Measurements from ENCODE around the gene KCNIP4.

- TF ChIP-seq, protein P1, sequence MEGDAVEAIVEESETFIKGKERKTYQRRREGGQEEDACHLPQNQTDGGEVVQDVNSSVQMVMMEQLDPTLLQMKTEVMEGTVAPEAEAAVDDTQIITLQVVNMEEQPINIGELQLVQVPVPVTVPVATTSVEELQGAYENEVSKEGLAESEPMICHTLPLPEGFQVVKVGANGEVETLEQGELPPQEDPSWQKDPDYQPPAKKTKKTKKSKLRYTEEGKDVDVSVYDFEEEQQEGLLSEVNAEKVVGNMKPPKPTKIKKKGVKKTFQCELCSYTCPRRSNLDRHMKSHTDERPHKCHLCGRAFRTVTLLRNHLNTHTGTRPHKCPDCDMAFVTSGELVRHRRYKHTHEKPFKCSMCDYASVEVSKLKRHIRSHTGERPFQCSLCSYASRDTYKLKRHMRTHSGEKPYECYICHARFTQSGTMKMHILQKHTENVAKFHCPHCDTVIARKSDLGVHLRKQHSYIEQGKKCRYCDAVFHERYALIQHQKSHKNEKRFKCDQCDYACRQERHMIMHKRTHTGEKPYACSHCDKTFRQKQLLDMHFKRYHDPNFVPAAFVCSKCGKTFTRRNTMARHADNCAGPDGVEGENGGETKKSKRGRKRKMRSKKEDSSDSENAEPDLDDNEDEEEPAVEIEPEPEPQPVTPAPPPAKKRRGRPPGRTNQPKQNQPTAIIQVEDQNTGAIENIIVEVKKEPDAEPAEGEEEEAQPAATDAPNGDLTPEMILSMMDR (IDR thresholded peaks at IDR 0.05), result no peak
- TF ChIP-seq POLR2A (IDR thresholded peaks at IDR 0.05), result no peak
Measured at GRCh38 chr4:21136051-21136630, 812.4 kb downstream of the KCNIP4 start.
